ENCODE results near the gene PUM1.
"Not testable (repeated sequence)": the region's sequence is repeated elsewhere in the genome, so short reads cannot be mapped to it uniquely, and the experiment has no call there.

The PUM1 gene

GRCh38 chr1:31088081-31088480 lies 22.6 kb upstream of the PUM1 start:
- H3K79me2 ChIP-seq (ENCODE audit: control insufficient read depth, insufficient read depth, low read length, poor library complexity); H2BK12ac ChIP-seq (ENCODE audit: low read length); H3K9ac ChIP-seq (ENCODE audit: low read length); H3K36me3 ChIP-seq (ENCODE audit: control insufficient read depth in 1 of 2, insufficient read depth in 2 of 2, low read length in 2 of 2); H4K12ac ChIP-seq (ENCODE audit: low read depth, low read length); H2AK5ac ChIP-seq (ENCODE audit: low read length); H4K8ac ChIP-seq (ENCODE audit: low read depth, low read length); H4K91ac ChIP-seq (ENCODE audit: low read depth, low read length); H3K79me1 ChIP-seq (ENCODE audit: low read length); H2BK5ac ChIP-seq (ENCODE audit: low read depth, low read length, poor library complexity); H3K23ac ChIP-seq (ENCODE audit: low read length); H3K4me1 ChIP-seq (ENCODE audit: control insufficient read depth in 1 of 2, insufficient read depth in 2 of 2, low read length in 2 of 2); H3K18ac ChIP-seq (ENCODE audit: low read length); H3K4me3 ChIP-seq (ENCODE audit: low read depth, low read length); H3K27me3 ChIP-seq (ENCODE audit: insufficient read depth, low read length); H3K27ac ChIP-seq (ENCODE audit: low read depth, low read length); H3K14ac ChIP-seq (ENCODE audit: low read length); H2BK120ac ChIP-seq (ENCODE audit: insufficient read depth, low read length, poor library complexity); H3K4me2 ChIP-seq (ENCODE audit: low read length); DNase-seq; H3K4ac ChIP-seq (ENCODE audit: low read depth, low read length); H3K9me3 ChIP-seq (ENCODE audit: insufficient read depth, low read depth, low read length); H2AFZ ChIP-seq (ENCODE audit: insufficient read depth, low read length, poor library complexity): not testable (repeated sequence)
- no CpG with 5 or more reads among the region's 3 CpGs for WGBS (ENCODE audit: extremely low coverage, insufficient coverage, insufficient read length)

DNA sequence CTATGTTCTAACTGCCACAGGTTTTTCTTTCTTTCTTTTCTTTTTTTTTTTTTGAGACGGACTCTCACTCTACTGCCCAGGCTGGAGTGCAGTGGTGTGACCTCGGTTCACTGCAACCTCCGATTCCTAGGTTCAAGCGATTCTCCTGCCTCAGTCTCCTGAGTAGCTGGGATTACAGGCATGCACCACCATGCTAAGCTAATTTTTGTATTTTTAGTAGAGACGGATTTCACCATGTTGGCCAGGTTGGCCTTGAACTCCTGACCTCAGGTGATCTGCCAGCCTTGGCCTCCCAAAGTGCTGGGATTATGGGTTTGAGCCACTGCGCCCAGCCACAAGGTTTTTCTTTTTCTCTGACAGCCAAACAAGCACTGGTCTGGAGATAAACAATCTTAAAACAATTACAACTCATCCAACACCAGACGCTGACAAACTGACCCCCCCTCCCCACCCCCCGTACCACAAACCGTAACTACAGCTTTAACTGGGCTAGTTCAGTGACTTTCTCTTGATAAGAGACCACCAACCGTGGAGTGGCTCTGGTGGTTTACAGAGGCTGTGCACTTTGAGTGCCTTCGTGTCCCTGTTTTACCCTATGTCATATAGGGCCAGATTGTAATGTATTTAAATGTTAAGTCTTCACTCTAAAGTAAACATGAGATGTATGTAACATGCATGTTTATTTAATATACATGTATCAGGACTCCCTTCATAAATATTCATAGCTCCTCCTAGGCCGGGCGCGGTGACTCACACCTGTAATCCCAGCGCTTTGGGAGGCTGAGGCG lies 19.5 kb upstream of the PUM1 start:
- no peaks in the 10 kb centered on the region for H3K27me3 ChIP-seq (ENCODE audit: insufficient read depth, low read length)
- no peak overlapping the region for H2AK5ac ChIP-seq (ENCODE audit: low read length)
- no peak overlapping the region for H4K12ac ChIP-seq (ENCODE audit: low read depth, low read length)
- H3K23ac ChIP-seq (ENCODE audit: low read length), result no peak overlapping the region
- H2BK120ac ChIP-seq (ENCODE audit: insufficient read depth, low read length, poor library complexity), result no peak overlapping the region
- no peak overlapping the region for H3K4ac ChIP-seq (ENCODE audit: low read depth, low read length)
- H3K4me2 ChIP-seq (ENCODE audit: low read length), result no peak overlapping the region
- H3K36me3 ChIP-seq (ENCODE audit: control insufficient read depth in 1 of 2, insufficient read depth in 2 of 2, low read length in 2 of 2), result no peaks in the 10 kb centered on the region
- no peak overlapping the region for H3K14ac ChIP-seq (ENCODE audit: low read length)
- H2BK5ac ChIP-seq (ENCODE audit: low read depth, low read length, poor library complexity), result no peak overlapping the region
- H2AFZ ChIP-seq (ENCODE audit: insufficient read depth, low read length, poor library complexity), result no peak overlapping the region
- H3K79me1 ChIP-seq (ENCODE audit: low read length), result no peaks in the 10 kb centered on the region
- no peak overlapping the region for H3K27ac ChIP-seq (ENCODE audit: low read depth, low read length)
- no peak overlapping the region for H3K9ac ChIP-seq (ENCODE audit: low read length)
- no CpG with 5 or more reads among the region's 16 CpGs for WGBS (ENCODE audit: extremely low coverage, insufficient coverage, insufficient read length)
- no peaks in the 10 kb centered on the region for H3K79me2 ChIP-seq (ENCODE audit: control insufficient read depth, insufficient read depth, low read length, poor library complexity)
- H3K4me3 ChIP-seq (ENCODE audit: low read depth, low read length), result no peak overlapping the region
- H3K18ac ChIP-seq (ENCODE audit: low read length), result no peak overlapping the region
- no peaks in the 10 kb centered on the region for H3K4me1 ChIP-seq (ENCODE audit: control insufficient read depth in 1 of 2, insufficient read depth in 2 of 2, low read length in 2 of 2)
- H4K8ac ChIP-seq (ENCODE audit: low read depth, low read length), result no peak overlapping the region
- no peak overlapping the region for H4K91ac ChIP-seq (ENCODE audit: low read depth, low read length)
- no peaks in the 10 kb centered on the region for H3K9me3 ChIP-seq (ENCODE audit: insufficient read depth, low read depth, low read length)
- H2BK12ac ChIP-seq (ENCODE audit: low read length), result no peak overlapping the region
- DNase-seq, result no peak

- H2BK12ac ChIP-seq (ENCODE audit: low read length), result no peak overlapping the region
These were observed 16.9 kb upstream of the PUM1 start for GRCh38 chr1:31082385-31082784.

DNA sequence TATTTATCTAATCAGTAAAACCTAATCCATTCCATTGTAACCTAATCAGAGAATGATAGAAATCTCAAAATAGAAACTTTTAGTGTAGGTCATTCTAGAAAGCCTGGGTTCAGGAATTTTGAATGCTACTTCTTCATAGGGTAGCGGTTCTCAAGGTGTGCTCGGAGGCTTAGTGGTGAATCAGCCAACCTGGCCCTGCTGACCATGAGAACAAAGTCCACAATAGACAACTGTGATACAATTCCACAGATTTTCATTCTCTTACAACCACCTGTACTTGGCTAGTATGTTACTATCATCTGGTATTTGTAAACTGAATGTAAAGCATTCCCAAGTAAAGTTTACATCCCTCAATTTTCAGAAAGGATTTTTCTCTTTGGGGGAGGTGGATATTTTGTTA lies 7.5 kb upstream of the PUM1 start:
- no peak overlapping the region for H2BK5ac ChIP-seq (ENCODE audit: low read depth, low read length, poor library complexity)
- no peak overlapping the region for H4K12ac ChIP-seq (ENCODE audit: low read depth, low read length)
- no peak overlapping the region for H4K8ac ChIP-seq (ENCODE audit: low read depth, low read length)
- no peak overlapping the region for H3K9ac ChIP-seq (ENCODE audit: low read length)
- no CpG with 5 or more reads among the region's 2 CpGs for WGBS (ENCODE audit: extremely low coverage, insufficient coverage, insufficient read length)
- H3K4me3 ChIP-seq (ENCODE audit: low read depth, low read length), result no peak overlapping the region
- H3K4ac ChIP-seq (ENCODE audit: low read depth, low read length), result no peak overlapping the region
- no peak overlapping the region for H2BK120ac ChIP-seq (ENCODE audit: insufficient read depth, low read length, poor library complexity)
- H3K27me3 ChIP-seq (ENCODE audit: insufficient read depth, low read length), result no peaks in the 10 kb centered on the region
- no peak overlapping the region for H3K27ac ChIP-seq (ENCODE audit: low read depth, low read length)
- no peaks in the 10 kb centered on the region for H3K9me3 ChIP-seq (ENCODE audit: insufficient read depth, low read depth, low read length)
- no peak overlapping the region for H3K23ac ChIP-seq (ENCODE audit: low read length)
- no peak overlapping the region for H3K18ac ChIP-seq (ENCODE audit: low read length)
- no peak overlapping the region for H2BK12ac ChIP-seq (ENCODE audit: low read length)
- no peak overlapping the region for H3K4me2 ChIP-seq (ENCODE audit: low read length)
- H3K79me2 ChIP-seq (ENCODE audit: control insufficient read depth, insufficient read depth, low read length, poor library complexity), result no peaks in the 10 kb centered on the region
- DNase-seq, result no peak
- H4K91ac ChIP-seq (ENCODE audit: low read depth, low read length), result no peak overlapping the region
- peaks cover 0 to 2% of the 10 kb centered on the region in 2 experiments for H3K4me1 ChIP-seq (ENCODE audit: control insufficient read depth in 1 of 2, insufficient read depth in 2 of 2, low read length in 2 of 2)
- no peak overlapping the region for H2AK5ac ChIP-seq (ENCODE audit: low read length)
- no peaks in the 10 kb centered on the region for H3K79me1 ChIP-seq (ENCODE audit: low read length)
- no peak overlapping the region for H2AFZ ChIP-seq (ENCODE audit: insufficient read depth, low read length, poor library complexity)
- H3K36me3 ChIP-seq (ENCODE audit: control insufficient read depth in 1 of 2, insufficient read depth in 2 of 2, low read length in 2 of 2), result no peaks in the 10 kb centered on the region
- H3K14ac ChIP-seq (ENCODE audit: low read length), result no peak overlapping the region

More at GRCh38 chr1:31082385-31082784, 16.9 kb upstream of the PUM1 start:
- H2AK5ac ChIP-seq (ENCODE audit: low read length), result no peak overlapping the region
- no peaks in the 10 kb centered on the region for H3K27me3 ChIP-seq (ENCODE audit: insufficient read depth, low read length)
- no peak overlapping the region for H3K27ac ChIP-seq (ENCODE audit: low read depth, low read length)
- H3K4ac ChIP-seq (ENCODE audit: low read depth, low read length), result no peak overlapping the region
- no peak overlapping the region for H4K91ac ChIP-seq (ENCODE audit: low read depth, low read length)
- H3K9me3 ChIP-seq (ENCODE audit: insufficient read depth, low read depth, low read length), result no peaks in the 10 kb centered on the region
- H2BK5ac ChIP-seq (ENCODE audit: low read depth, low read length, poor library complexity), result no peak overlapping the region
- H3K4me1 ChIP-seq (ENCODE audit: control insufficient read depth in 1 of 2, insufficient read depth in 2 of 2, low read length in 2 of 2), result no peaks in the 10 kb centered on the region
- H4K12ac ChIP-seq (ENCODE audit: low read depth, low read length), result no peak overlapping the region
- no peak overlapping the region for H3K4me3 ChIP-seq (ENCODE audit: low read depth, low read length)
- no peak overlapping the region for H2AFZ ChIP-seq (ENCODE audit: insufficient read depth, low read length, poor library complexity)
- no peaks in the 10 kb centered on the region for H3K79me2 ChIP-seq (ENCODE audit: control insufficient read depth, insufficient read depth, low read length, poor library complexity)
- no peaks in the 10 kb centered on the region for H3K36me3 ChIP-seq (ENCODE audit: control insufficient read depth in 1 of 2, insufficient read depth in 2 of 2, low read length in 2 of 2)
- no CpG with 5 or more reads among the region's 3 CpGs for WGBS (ENCODE audit: extremely low coverage, insufficient coverage, insufficient read length)
- no peak overlapping the region for H3K18ac ChIP-seq (ENCODE audit: low read length)
- H3K79me1 ChIP-seq (ENCODE audit: low read length), result no peaks in the 10 kb centered on the region
- H3K4me2 ChIP-seq (ENCODE audit: low read length), result no peak overlapping the region
- no peak overlapping the region for H4K8ac ChIP-seq (ENCODE audit: low read depth, low read length)
- no peak overlapping the region for H2BK120ac ChIP-seq (ENCODE audit: insufficient read depth, low read length, poor library complexity)
- DNase-seq, result no peak
- H3K9ac ChIP-seq (ENCODE audit: low read length), result no peak overlapping the region
- H3K23ac ChIP-seq (ENCODE audit: low read length), result no peak overlapping the region
- H3K14ac ChIP-seq (ENCODE audit: low read length), result no peak overlapping the region

All from trophoblast cell (in vitro differentiated cells and primary cell).